Skeletal muscle satellite cell (primary cell): ENCODE data around the gene C19orf81.

ENCODE experiments used
- H3K27me3 ChIP-seq: 2 replicates; pipeline ENCODE4 v1.7.0; 2013; ENCODE audit warnings: low read length; ENCODE audit not compliant: control insufficient read depth, insufficient read depth
- H3K36me3 ChIP-seq: 2 replicates; pipeline ENCODE4 v1.7.0; 2013; ENCODE audit warnings: mild to moderate bottlenecking, control low read depth, low read length; ENCODE audit not compliant: insufficient read depth
- H3K4me1 ChIP-seq: 2 replicates; pipeline ENCODE4 v1.7.0; 2013; ENCODE audit warnings: low read length; ENCODE audit not compliant: control insufficient read depth, insufficient read depth
- H3K4me2 ChIP-seq: 2 replicates; pipeline ENCODE4 v1.7.0; 2013; ENCODE audit warnings: mild to moderate bottlenecking, low read length
- H3K4me3 ChIP-seq: 2 replicates; pipeline ENCODE4 v1.7.0; 2013; ENCODE audit warnings: low read length
- H3K9ac ChIP-seq: 2 replicates; pipeline ENCODE4 v1.7.0; 2013; ENCODE audit warnings: mild to moderate bottlenecking, low read depth, low read length, moderate library complexity
- H3K9me3 ChIP-seq: replicated peaks from 2 replicates; pipeline ENCODE4 v1.7.0; 2013; ENCODE audit warnings: mild to moderate bottlenecking, control low read depth, low read length

The C19orf81 gene

GRCh38 chr19:50647879-50648615, 1.2 kb upstream of the C19orf81 start:
- H3K9me3 ChIP-seq = peaks cover 9% of the 10 kb centered on the region
- no peaks in the 10 kb centered on the region for H3K4me1 ChIP-seq
- H3K27me3 ChIP-seq = no peaks in the 10 kb centered on the region
- no peaks in the 10 kb centered on the region for H3K36me3 ChIP-seq
- H3K4me2 ChIP-seq = no peak overlapping the region
- H3K9ac ChIP-seq = no peak overlapping the region
- no peak overlapping the region for H3K4me3 ChIP-seq

GRCh38 chr19:50648659-50649058, 586 bp upstream of the C19orf81 start:
- no peaks in the 10 kb centered on the region for H3K27me3 ChIP-seq

GRCh38 chr19:50651174-50651573, 1.9 kb downstream of the C19orf81 start:
- no peak overlapping the region for H3K9ac ChIP-seq
- H3K4me1 ChIP-seq = no peaks in the 10 kb centered on the region

More at GRCh38 chr19:50648659-50649058, 586 bp upstream of the C19orf81 start:
- Histone ChIP-seq H3K9me3 (peaks cover 9% of the 10 kb centered on the region), H3K36me3 (no peaks in the 10 kb centered on the region), H3K4me2 (no peak overlapping the region), H3K4me3 (no peak overlapping the region), H3K9ac (no peak overlapping the region), H3K4me1 (no peaks in the 10 kb centered on the region)

GRCh38 chr19:50652722-50653121, 3.5 kb downstream of the C19orf81 start:
- peaks cover 6% of the 10 kb centered on the region for H3K9me3 ChIP-seq
- H3K9ac ChIP-seq = no peak overlapping the region
- H3K4me2 ChIP-seq = no peak overlapping the region
- no peak overlapping the region for H3K4me3 ChIP-seq
- no peaks in the 10 kb centered on the region for H3K4me1 ChIP-seq
- no peaks in the 10 kb centered on the region for H3K27me3 ChIP-seq
- H3K36me3 ChIP-seq = no peaks in the 10 kb centered on the region

More at GRCh38 chr19:50651174-50651573, 1.9 kb downstream of the C19orf81 start:
- Histone ChIP-seq H3K4me2 (no peak overlapping the region), H3K4me3 (no peak overlapping the region), H3K36me3 (no peaks in the 10 kb centered on the region), H3K27me3 (no peaks in the 10 kb centered on the region), H3K9me3 (peaks cover 4% of the 10 kb centered on the region)

- Histone ChIP-seq H3K27me3 (no peaks in the 10 kb centered on the region), H3K36me3 (no peaks in the 10 kb centered on the region), H3K4me2 (no peak overlapping the region), H3K9me3 (peaks cover 6% of the 10 kb centered on the region), H3K4me1 (no peaks in the 10 kb centered on the region), H3K4me3 (no peak overlapping the region), H3K9ac (no peak overlapping the region)
These were observed 5.6 kb downstream of the C19orf81 start for GRCh38 chr19:50654882-50655281.

GRCh38 chr19:50657222-50657669, 8.0 kb downstream of the C19orf81 start:
- no peaks in the 10 kb centered on the region for H3K4me1 ChIP-seq
- H3K27me3 ChIP-seq = peaks cover 2% of the 10 kb centered on the region
- no peaks in the 10 kb centered on the region for H3K36me3 ChIP-seq
- no peak overlapping the region for H3K4me3 ChIP-seq
- no peak overlapping the region for H3K9ac ChIP-seq
- no peak overlapping the region for H3K4me2 ChIP-seq
- H3K9me3 ChIP-seq = peaks cover 3% of the 10 kb centered on the region

GRCh38 chr19:50657712-50658440, 8.6 kb downstream of the C19orf81 start:
- H3K27me3 ChIP-seq = peaks cover 2% of the 10 kb centered on the region
- no peaks in the 10 kb centered on the region for H3K4me1 ChIP-seq
- peak overlapping the region; percentile 56 for H3K4me3 ChIP-seq
- no peak overlapping the region for H3K9ac ChIP-seq
- H3K9me3 ChIP-seq = peaks cover 3% of the 10 kb centered on the region
- H3K4me2 ChIP-seq = peak overlapping the region; percentile 64
- no peaks in the 10 kb centered on the region for H3K36me3 ChIP-seq

- Histone ChIP-seq H3K4me3 (peak overlapping the region; percentile 46), H3K27me3 (peaks cover 2% of the 10 kb centered on the region), H3K4me2 (peak overlapping the region; percentile 64), H3K9ac (no peak overlapping the region), H3K36me3 (no peaks in the 10 kb centered on the region), H3K4me1 (no peaks in the 10 kb centered on the region), H3K9me3 (peaks cover 3% of the 10 kb centered on the region)
These were observed 9.4 kb downstream of the C19orf81 start for GRCh38 chr19:50658441-50659317.

- Histone ChIP-seq H3K4me3 (no peak overlapping the region), H3K27me3 (peaks cover 2% of the 10 kb centered on the region), H3K9ac (no peak overlapping the region)
These were observed 10.3 kb downstream of the C19orf81 start for GRCh38 chr19:50659318-50660087.

GRCh38 chr19:50660088-50660366, 10.8 kb downstream of the C19orf81 start:
- Histone ChIP-seq H3K4me1 (no peaks in the 10 kb centered on the region), H3K27me3 (peaks cover 2% of the 10 kb centered on the region)

More at GRCh38 chr19:50659318-50660087, 10.3 kb downstream of the C19orf81 start:
- H3K36me3 ChIP-seq = no peaks in the 10 kb centered on the region
- H3K4me1 ChIP-seq = no peaks in the 10 kb centered on the region
- H3K9me3 ChIP-seq = peaks cover 3% of the 10 kb centered on the region
- peak overlapping the region; percentile 64 for H3K4me2 ChIP-seq

GRCh38 chr19:50661023-50661422, 11.8 kb downstream of the C19orf81 start:
- Histone ChIP-seq H3K4me1 (no peaks in the 10 kb centered on the region), H3K9ac (no peak overlapping the region), H3K4me2 (no peak overlapping the region), H3K36me3 (no peaks in the 10 kb centered on the region), H3K9me3 (peaks cover 3% of the 10 kb centered on the region), H3K27me3 (peaks cover 4% of the 10 kb centered on the region), H3K4me3 (no peak overlapping the region)

More at GRCh38 chr19:50660088-50660366, 10.8 kb downstream of the C19orf81 start:
- Histone ChIP-seq H3K9ac (no peak overlapping the region), H3K9me3 (peaks cover 3% of the 10 kb centered on the region), H3K36me3 (no peaks in the 10 kb centered on the region), H3K4me3 (no peak overlapping the region), H3K4me2 (no peak overlapping the region)
